Kidney capillary endothelial cell (primary cell): ENCODE measurements around the gene PARS2.

Source experiments
- DNase-seq: peaks from one replicate; pipeline ENCODE4 v3.0.0-alpha.2; 2018; ENCODE audit warnings: low spot score

Gene PARS2

DNA sequence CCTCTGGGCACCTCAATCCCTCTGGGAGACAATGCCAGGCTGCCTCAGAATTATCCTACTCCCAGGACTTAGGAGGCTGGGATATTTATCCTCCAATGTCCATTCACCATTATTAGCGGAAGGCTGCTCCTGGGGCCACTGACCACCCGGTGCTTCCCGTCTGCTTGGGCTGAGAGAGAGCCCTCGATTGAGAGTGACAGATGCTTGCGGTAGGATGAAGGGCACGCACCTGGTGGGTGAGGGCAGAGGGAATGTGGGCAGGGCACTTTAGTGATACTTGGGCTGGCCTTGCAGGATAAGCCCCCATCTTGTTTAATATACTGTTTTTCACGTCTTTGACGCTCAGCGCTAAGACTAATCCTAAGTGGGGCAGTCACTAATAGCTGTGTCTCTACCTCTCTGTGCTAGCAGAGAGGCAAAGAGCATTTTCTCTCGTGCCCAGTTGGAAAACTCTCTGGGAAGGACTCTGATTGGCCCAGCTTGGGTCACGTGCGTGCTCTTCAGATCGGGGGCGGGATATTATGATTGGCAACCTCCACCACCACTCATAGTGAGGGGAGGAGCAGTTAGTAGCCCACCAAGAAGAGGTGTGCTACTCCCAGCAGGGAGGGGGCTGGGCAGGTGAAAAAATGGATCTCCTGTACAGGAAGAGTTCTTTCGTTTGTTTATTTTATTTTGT, 10.6 kb upstream of the PARS2 start:
- DNase-seq = no peak

DNA sequence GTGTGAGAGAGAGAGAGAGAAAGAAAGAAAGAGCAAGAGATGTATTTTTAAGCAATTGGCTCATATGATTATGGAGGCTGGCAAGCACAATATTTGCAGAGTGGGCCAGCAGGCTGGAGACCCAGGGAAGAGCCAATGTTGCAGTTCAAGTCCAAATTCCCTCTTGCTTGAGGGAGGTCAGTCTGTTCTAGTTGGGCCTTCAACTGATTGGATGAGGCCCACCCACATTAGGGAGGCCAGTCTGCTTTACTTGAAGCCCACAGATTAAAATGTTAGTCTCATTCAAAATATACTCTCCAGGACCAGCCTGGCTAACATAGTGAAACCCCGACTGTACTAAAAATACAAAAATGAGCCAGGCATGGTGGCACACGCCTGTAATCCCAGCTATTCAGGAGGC, 8.6 kb upstream of the PARS2 start:
- no peak for DNase-seq

- no peak for DNase-seq
Observed at GRCh38 chr1:54768093-54768492, 3.8 kb upstream of the PARS2 start.

DNA sequence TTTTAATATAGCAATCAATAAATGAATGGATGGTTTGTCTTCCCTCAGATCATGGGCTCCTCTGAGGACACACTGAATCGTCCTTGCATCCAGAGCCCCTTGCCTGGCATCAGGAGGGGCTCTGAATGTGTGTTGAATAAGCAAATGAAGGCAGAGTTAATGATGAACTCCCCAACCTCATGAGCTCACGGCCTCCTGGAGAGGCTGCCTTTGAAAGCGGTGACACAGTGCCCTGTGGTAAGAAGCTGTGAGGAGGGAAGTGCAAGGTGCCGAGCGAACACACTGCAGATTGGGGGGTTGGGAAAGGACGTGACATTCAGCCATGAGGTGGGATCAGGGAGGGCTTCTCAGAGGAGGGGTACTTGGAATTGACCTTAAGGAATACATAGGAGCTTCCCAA, 3.2 kb upstream of the PARS2 start:
- DNase-seq = no peak

GRCh38 chr1:54766726-54767125, 2.4 kb upstream of the PARS2 start:
- no peak for DNase-seq

GRCh38 chr1:54764922-54765561, 719 bp upstream of the PARS2 start:
- DNase-seq = no peak

GRCh38 chr1:54763816-54764132, 549 bp downstream of the PARS2 start:
- DNase-seq = no peak

- no peak for DNase-seq
Observed at GRCh38 chr1:54758678-54759348, 5.5 kb downstream of the PARS2 start.

GRCh38 chr1:54757833-54758232, 6.5 kb downstream of the PARS2 start:
- DNase-seq = no peak

DNA sequence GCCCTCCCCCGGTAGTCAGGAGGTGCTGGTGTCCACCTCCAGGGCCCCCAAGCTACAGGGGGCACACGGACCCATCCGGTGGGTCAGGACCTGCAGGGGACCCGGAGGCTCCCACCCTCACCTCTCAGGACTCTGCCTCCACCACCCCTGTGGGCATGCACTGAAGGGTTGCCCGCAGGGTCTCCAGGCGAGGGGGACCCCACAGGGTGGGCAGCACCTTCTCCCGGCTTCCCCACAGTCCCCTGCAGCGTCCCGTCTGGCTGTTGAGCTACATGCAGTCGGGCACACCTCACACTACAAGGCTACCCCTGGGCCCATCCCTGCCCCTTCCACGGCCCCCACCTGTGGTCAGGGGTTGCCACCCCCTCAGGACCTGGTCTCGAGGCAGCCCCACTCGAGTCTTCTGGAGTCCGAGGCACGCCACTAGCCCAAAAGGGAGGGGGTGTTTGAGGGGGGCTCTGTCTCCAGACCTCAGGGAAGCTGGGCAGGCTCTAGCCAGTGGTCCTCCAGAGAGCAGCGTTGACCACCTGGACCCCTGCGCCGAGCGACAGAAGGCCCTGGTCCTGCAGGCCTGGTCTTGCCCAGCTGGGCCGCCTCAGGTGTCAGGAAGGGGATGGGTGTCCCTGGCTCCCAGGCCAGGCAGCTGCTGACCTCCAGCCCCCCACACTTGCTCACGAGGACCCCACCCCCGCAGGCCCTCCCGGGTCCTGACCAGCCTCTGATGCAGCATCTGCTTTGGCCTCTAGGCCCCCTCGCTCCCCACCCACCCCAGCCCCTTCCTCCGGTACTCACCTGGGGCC, 9.6 kb downstream of the PARS2 start:
- no peak for DNase-seq

DNA sequence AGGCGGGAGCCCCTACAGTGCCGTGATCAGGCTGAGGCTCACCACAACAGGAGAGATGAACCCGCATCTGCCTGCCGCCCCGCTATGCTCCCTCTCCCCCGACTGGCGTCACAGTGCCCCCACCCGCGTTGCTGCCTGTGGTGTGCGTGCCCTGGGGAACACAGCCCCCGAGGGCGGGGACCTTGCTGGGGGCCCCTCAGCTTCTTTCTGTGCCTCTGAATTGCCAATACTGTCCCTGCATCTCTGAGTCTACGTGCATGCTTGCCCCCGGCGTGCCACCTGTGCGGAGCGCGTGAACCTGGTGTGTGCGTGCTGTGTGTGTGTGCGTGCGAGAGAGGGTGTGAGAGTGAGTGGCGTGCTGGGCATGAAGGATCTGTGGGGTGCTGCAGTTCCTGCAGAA, 10.3 kb downstream of the PARS2 start:
- DNase-seq = no peak

- DNase-seq = no peak
Observed at GRCh38 chr1:54751426-54751825, 12.9 kb downstream of the PARS2 start.

GRCh38 chr1:54750596-54750995, 13.7 kb downstream of the PARS2 start:
- no peak for DNase-seq

DNA sequence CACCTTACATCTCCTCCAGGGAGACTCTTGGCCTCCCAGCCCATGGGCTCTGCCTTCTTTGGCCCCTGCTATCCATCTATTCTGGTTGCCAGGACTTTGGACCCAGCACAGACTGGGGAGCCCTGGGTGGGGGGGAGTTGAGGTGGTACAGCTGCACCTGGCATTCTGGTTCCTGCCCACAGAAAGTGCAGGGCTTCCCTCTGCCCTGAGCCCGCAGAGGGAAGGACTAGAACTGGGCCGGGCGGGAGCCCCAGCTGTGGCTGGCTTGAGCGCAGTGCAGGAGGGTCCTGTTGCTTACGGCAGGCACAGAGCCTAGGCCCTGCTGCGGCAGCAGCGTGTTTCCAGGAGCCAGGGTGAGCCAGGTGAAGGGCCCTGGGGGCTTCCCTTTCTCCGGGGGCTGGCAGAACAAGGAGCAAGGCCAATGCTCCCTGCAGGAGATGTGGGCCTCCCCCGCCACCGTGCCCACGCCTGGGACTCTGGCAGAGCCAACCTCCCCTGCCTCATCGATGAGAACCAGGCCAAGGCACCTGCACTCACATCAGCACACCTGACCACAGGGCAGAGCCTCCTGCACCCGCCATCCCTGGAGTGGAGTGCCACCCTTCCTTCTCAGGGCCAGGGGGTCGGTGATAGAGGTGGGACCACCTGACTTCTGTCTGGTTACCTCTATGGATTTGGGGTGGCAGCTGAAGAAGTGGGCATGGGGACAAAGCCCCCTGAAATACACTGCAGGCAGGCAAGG, 16.1 kb downstream of the PARS2 start:
- no peak for DNase-seq

DNA sequence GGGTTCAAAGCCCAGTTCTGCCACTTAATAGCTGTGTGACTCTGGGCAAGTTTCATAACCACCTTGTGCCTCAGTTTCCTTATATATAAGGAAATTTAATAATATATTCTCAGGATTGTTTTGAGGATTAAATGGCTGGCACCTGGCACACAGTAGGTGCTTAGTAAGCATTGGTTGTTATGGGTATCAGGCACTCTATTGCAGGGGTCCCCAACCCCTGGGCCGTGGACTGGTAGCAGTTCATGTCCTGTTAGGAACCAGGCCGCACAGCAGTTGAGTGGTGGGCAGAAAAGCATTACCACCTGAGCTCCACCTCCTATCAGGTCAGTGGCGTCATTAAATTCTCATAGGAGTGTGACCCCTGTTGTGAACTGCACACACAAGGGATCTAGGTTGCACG, 18.5 kb downstream of the PARS2 start:
- DNase-seq = no peak

- no peak for DNase-seq
Observed at GRCh38 chr1:54745274-54745673, 19.0 kb downstream of the PARS2 start.

- DNase-seq = no peak
Observed at GRCh38 chr1:54744696-54745095, 19.6 kb downstream of the PARS2 start.

DNA sequence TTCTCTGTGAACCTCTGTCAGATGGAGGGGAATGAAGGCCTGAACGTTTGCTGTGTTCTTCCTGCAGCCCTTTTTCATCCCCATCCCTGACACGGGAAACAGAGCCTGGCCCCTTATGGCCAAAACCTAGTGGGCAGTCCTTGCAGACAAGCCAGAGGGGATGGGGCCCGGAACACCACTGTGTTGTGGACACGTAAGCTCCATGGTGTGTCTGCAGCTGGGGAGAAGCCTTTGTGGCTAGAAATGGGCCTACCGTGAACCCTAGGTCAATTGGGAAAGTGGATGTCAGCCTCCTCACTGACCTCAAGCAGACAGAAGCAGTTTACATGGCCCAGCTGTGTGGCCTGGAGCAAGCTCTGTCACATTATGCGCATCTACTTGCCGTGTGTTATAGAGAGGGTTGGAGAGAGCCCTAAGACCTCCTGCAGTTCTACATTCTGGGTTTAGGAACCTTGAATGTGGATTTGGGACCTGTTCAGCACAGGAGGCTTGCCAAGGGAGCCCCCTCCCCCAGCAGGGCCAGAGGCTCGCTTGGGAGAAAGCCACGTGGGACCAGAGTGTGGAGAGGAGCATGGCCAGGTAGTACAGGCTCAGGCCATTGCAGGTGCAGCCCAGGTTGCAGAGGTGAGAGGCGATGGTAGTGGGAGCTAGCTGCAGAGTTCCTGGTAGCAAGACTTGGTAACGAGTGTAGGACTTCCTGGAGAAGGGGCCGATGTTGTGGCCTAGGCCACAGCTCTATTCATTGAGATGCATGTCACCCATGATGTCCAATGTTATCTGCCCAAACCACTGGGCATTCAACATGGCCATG, 20.7 kb downstream of the PARS2 start:
- no peak for DNase-seq

DNA sequence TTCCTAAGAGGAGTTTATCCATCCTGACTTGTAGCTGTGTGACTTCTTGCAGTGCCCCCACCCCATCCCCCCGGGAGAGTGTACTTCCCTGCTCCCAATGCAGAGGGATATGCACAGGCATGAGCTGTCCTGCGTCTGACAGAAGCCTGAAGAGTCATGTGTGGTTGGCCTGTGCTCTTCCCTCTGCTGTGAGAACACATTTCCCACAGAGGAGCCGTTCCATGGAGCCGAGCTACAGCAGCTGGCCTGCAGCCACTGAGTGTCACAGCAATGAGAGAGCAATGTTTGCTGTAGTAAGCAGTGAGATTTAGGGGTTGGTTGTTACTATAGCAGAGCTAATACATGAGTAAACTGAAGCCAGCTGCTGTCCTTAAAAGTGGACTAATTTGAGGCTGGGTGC, 22.0 kb downstream of the PARS2 start:
- DNase-seq = no peak

DNA sequence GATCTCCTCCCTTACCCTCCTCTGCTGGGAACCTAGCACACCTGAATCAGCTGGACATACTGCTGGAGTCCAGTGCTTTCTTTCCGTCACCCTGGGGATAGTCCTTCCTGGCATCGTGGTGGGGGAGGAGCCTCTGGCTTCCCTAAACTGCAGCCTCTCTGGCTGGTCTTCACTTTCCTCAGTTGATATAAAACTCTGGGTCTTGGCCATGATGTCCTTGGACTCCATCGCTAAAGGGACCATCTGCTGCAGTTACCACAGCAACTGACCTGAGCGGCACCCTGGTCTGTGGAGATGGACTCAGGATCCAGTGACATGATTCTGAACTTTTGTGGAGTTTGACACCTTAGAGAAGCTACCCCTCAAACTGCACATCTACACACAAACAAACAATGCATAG, 22.8 kb downstream of the PARS2 start:
- no peak for DNase-seq

GRCh38 chr1:54738244-54738643, 26.1 kb downstream of the PARS2 start:
- DNase-seq = no peak
